ENCODE data around the gene TVP23A.

- no peak for TF ChIP-seq CTCF (tag by site-specific recombination; IDR thresholded peaks at IDR 0.05)
- TF ChIP-seq, protein P1, sequence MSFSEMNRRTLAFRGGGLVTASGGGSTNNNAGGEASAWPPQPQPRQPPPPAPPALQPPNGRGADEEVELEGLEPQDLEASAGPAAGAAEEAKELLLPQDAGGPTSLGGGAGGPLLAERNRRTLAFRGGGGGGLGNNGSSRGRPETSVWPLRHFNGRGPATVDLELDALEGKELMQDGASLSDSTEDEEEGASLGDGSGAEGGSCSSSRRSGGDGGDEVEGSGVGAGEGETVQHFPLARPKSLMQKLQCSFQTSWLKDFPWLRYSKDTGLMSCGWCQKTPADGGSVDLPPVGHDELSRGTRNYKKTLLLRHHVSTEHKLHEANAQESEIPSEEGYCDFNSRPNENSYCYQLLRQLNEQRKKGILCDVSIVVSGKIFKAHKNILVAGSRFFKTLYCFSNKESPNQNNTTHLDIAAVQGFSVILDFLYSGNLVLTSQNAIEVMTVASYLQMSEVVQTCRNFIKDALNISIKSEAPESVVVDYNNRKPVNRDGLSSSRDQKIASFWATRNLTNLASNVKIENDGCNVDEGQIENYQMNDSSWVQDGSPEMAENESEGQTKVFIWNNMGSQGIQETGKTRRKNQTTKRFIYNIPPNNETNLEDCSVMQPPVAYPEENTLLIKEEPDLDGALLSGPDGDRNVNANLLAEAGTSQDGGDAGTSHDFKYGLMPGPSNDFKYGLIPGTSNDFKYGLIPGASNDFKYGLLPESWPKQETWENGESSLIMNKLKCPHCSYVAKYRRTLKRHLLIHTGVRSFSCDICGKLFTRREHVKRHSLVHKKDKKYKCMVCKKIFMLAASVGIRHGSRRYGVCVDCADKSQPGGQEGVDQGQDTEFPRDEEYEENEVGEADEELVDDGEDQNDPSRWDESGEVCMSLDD (tag by site-specific recombination; IDR thresholded peaks at IDR 0.05): no peak
- no peak for TF ChIP-seq ZNF174 (tag by site-specific recombination; IDR thresholded peaks at IDR 0.05)
- TF ChIP-seq, protein P2, sequence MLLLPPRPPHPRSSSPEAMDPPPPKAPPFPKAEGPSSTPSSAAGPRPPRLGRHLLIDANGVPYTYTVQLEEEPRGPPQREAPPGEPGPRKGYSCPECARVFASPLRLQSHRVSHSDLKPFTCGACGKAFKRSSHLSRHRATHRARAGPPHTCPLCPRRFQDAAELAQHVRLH (tag by site-specific recombination; IDR thresholded peaks at IDR 0.05): no peak
- TF ChIP-seq ZNF114 (tag by site-specific recombination; IDR thresholded peaks at IDR 0.05): no peak
- TF ChIP-seq ZNF394 (tag by site-specific recombination; IDR thresholded peaks at IDR 0.05; ENCODE audit: borderline replicate concordance): no peak
These were observed 65.6 kb downstream of the TVP23A start for GRCh38 chr16:10752843-10753523.

Measured in HEK293 (cell line).